Activated CD8-positive, alpha-beta T cell treated with anti-CD3 and anti-CD28 coated beads for 36 hours (primary cell): ENCODE data around the gene WDR41. TPM values are rescaled to one million over a fixed set of nuclear protein-coding genes. Genes with fewer than 3 reads are reported as not detected.

Source experiments
- ATAC-seq: fragments of 200-7000 bp; cut with Tn5 transposase; one replicate; pipeline ENCODE4 v1.10.0; 2021; ENCODE audit warnings: mild to moderate bottlenecking, moderate library complexity
- CTCF ChIA-PET: fragments of 350-600 bp; sonication (Branson Sonifier 250); formaldehyde crosslinking; loops from one replicate; lab custom pipeline; 2021; ENCODE audit warnings: antibody characterized with exemption; lab: Charles Lee
- POLR2A ChIA-PET: fragments of 350-600 bp; sonication (Branson Sonifier 250); formaldehyde crosslinking; loops from one replicate; lab custom pipeline; 2021; ENCODE audit warnings: antibody characterized with exemption; lab: Charles Lee
- DNase-seq: peaks from one replicate; pipeline ENCODE4 v3.0.0-alpha.2; 2020
- H3K27ac Mint-ChIP-seq: one replicate; pipeline ENCODE4 v1.8.0; 2021; ENCODE audit warnings: mild to moderate bottlenecking, mixed read lengths
- H3K27me3 Mint-ChIP-seq: one replicate; pipeline ENCODE4 v1.8.0; 2021; ENCODE audit warnings: mixed read lengths
- H3K36me3 Mint-ChIP-seq: one replicate; pipeline ENCODE4 v1.8.0; 2021; ENCODE audit warnings: low read depth, mixed read lengths
- H3K4me1 Mint-ChIP-seq: one replicate; pipeline ENCODE4 v1.8.0; 2021; ENCODE audit warnings: low read depth, mixed read lengths
- H3K4me3 Mint-ChIP-seq: one replicate; pipeline ENCODE4 v1.8.0; 2021; ENCODE audit warnings: mild to moderate bottlenecking, moderate library complexity, mixed read lengths
- H3K9me3 Mint-ChIP-seq: one replicate; pipeline ENCODE4 v1.8.0; 2021; ENCODE audit warnings: mixed read lengths
- CTCF ChIP-seq: fragments of 200-600 bp; IDR thresholded peaks from one replicate; pipeline ENCODE4 v1.8.0; 2022; ENCODE audit warnings: antibody characterized with exemption, mild to moderate bottlenecking
- intact Hi-C: fragments of 100-400 bp; cut with micrococcal nuclease; formaldehyde crosslinking; loops from one replicate; pipeline ENCODE4 v1.10.0; 2022
- total RNA-seq, 2 experiments: library from RNA; stranded (reverse); gene quantifications; one replicate each; pipeline ENCODE4 v1.2.3, GENCODE V29; 2021

Gene WDR41
- total RNA-seq, 2 experiments from 2014 or later: 24.3 to 27.4 TPM

GRCh38 chr5:77407152-77407551 lies 85.0 kb downstream of the WDR41 start:
- no peak overlapping the region for H3K27ac Mint-ChIP-seq
- intact Hi-C loops: no loop called here
- no peak overlapping the region for H3K4me3 Mint-ChIP-seq
- TF ChIP-seq CTCF: no peak
- CTCF ChIA-PET: interaction anchor here (1.7 kb wide), 1 partner anchor 20 kb away, joined by 4 read pairs; no protein-coding TSS in a partner anchor
- DNase-seq (no peak), ATAC-seq (no peak)
- POLR2A ChIA-PET: no interaction called here
- no peaks in the 10 kb centered on the region for H3K9me3 Mint-ChIP-seq
- H3K36me3 Mint-ChIP-seq: no peaks in the 10 kb centered on the region
- no peaks in the 10 kb centered on the region for H3K4me1 Mint-ChIP-seq
- H3K27me3 Mint-ChIP-seq: peaks cover 10% of the 10 kb centered on the region

DNA sequence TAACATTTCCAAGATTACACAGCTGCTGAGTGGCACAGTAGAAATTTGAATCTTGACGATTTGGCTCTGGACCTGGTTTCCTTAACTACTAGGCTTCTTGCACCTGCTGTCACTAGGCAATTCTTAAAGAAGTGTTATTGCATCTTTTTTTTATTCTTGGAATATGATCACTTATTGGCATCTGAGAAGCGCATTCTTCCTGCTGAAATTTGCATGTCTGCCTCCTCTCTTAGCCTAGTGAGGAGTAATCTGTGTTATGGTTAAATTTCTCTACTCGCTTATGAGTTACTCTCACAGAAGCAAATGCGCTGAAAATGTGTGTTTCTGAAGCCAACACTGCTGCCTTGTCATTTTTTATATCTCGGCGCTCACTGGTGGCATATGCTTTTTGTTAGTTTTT lies 89.3 kb downstream of the WDR41 start:
- TF ChIP-seq CTCF: no peak

GRCh38 chr5:77400645-77401044 lies 91.5 kb downstream of the WDR41 start:
- no peaks in the 10 kb centered on the region for H3K9me3 Mint-ChIP-seq
- H3K4me3 Mint-ChIP-seq: no peak overlapping the region
- ChIA-PET CTCF (no interaction called here), POLR2A (no interaction called here)
- intact Hi-C loops: no loop called here
- TF ChIP-seq CTCF: no peak
- H3K27me3 Mint-ChIP-seq: peaks cover 12% of the 10 kb centered on the region
- ATAC-seq (no peak), DNase-seq (no peak)
- H3K27ac Mint-ChIP-seq: no peak overlapping the region
- H3K36me3 Mint-ChIP-seq: no peaks in the 10 kb centered on the region
- H3K4me1 Mint-ChIP-seq: peaks cover 4% of the 10 kb centered on the region

More for the DNA sequence above, 89.3 kb downstream of the WDR41 start:
- no peak overlapping the region for H3K27ac Mint-ChIP-seq
- no peaks in the 10 kb centered on the region for H3K9me3 Mint-ChIP-seq
- intact Hi-C loops: no loop called here
- CTCF ChIA-PET: no interaction called here
- no peak overlapping the region for H3K4me3 Mint-ChIP-seq
- no peaks in the 10 kb centered on the region for H3K4me1 Mint-ChIP-seq
- no peak for DNase-seq
- POLR2A ChIA-PET: no interaction called here
- no peaks in the 10 kb centered on the region for H3K36me3 Mint-ChIP-seq
- peaks cover 15% of the 10 kb centered on the region for H3K27me3 Mint-ChIP-seq
- no peak for ATAC-seq

- Mint-ChIP-seq H3K36me3 (no peaks in the 10 kb centered on the region), H3K9me3 (no peaks in the 10 kb centered on the region), H3K4me3 (no peak overlapping the region), H3K27ac (no peak overlapping the region), H3K27me3 (peaks cover 9% of the 10 kb centered on the region), H3K4me1 (peaks cover 4% of the 10 kb centered on the region)
- TF ChIP-seq CTCF: no peak
- intact Hi-C loops: no loop called here
- ChIA-PET CTCF (no interaction called here), POLR2A (no interaction called here)
- DNase-seq (no peak), ATAC-seq (no peak)
These were observed 93.2 kb downstream of the WDR41 start for GRCh38 chr5:77398896-77399295.

GRCh38 chr5:77398458-77398857 lies 93.7 kb downstream of the WDR41 start:
- no peaks in the 10 kb centered on the region for H3K9me3 Mint-ChIP-seq
- DNase-seq: no peak
- peaks cover 4% of the 10 kb centered on the region for H3K4me1 Mint-ChIP-seq
- TF ChIP-seq CTCF: no peak
- no peaks in the 10 kb centered on the region for H3K36me3 Mint-ChIP-seq
- intact Hi-C loops: no loop called here
- H3K27ac Mint-ChIP-seq: no peak overlapping the region
- no peak for ATAC-seq
- no peak overlapping the region for H3K4me3 Mint-ChIP-seq
- CTCF ChIA-PET: no interaction called here
- H3K27me3 Mint-ChIP-seq: peaks cover 9% of the 10 kb centered on the region
- POLR2A ChIA-PET: no interaction called here
